B cell (primary cell): ENCODE data around the gene FBXO2.

Experiments
- EZH2 ChIP-seq: IDR thresholded peaks from 2 replicates; pipeline ENCODE4 v1.6.1; 2012; ENCODE audit warnings: borderline replicate concordance, low read depth, mild to moderate bottlenecking, moderate library complexity, low read length; ENCODE audit not compliant: insufficient read depth, poor library complexity, severe bottlenecking
- TF ChIP-seq, protein P1 (sequence below): fragments of 200-600 bp; IDR thresholded peaks from one replicate; pipeline ENCODE4 v1.8.0; 2022; ENCODE audit warnings: antibody characterized with exemption, mild to moderate bottlenecking

DNA sequence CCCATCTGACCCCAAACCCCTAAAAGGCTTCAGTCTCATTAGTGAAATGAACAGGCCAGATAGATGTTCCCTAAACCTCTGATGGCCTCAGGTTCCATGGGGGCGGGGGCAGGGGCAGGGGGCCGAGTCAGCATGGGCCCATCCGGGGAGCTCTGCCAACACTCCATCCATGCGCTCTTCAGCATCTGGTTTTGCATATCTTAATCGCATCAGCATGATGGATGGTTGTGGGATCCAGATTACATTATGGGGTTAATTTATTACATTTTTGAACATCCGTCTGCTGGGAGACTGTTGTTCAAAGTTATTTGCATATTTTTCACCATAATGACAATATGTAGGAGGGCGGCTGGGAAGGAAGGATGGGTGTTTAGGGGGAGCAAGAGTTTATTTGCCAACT is 29.8 kb upstream of the FBXO2 start:
- no peak for TF ChIP-seq EZH2
- TF ChIP-seq, protein P1, sequence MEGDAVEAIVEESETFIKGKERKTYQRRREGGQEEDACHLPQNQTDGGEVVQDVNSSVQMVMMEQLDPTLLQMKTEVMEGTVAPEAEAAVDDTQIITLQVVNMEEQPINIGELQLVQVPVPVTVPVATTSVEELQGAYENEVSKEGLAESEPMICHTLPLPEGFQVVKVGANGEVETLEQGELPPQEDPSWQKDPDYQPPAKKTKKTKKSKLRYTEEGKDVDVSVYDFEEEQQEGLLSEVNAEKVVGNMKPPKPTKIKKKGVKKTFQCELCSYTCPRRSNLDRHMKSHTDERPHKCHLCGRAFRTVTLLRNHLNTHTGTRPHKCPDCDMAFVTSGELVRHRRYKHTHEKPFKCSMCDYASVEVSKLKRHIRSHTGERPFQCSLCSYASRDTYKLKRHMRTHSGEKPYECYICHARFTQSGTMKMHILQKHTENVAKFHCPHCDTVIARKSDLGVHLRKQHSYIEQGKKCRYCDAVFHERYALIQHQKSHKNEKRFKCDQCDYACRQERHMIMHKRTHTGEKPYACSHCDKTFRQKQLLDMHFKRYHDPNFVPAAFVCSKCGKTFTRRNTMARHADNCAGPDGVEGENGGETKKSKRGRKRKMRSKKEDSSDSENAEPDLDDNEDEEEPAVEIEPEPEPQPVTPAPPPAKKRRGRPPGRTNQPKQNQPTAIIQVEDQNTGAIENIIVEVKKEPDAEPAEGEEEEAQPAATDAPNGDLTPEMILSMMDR = no peak
